ENCODE results near the gene EPM2AIP1. TPM values are rescaled to one million over a fixed set of nuclear protein-coding genes. Genes with fewer than 3 reads are reported as not detected.
A peak's percentile ranks its signal among the peaks of the same experiment; 100 is the strongest.

Gene EPM2AIP1
- total RNA-seq, 1 experiment from 2014 or later, result 11.4 TPM

- Histone ChIP-seq H3K23me2 (ENCODE audit: insufficient read length, low read depth, low read length, poor library complexity, severe bottlenecking) (peaks cover 13% of the 10 kb centered on the region), H3T11ph (ENCODE audit: low read length) (no peak overlapping the region), H4K8ac (replicated peaks; ENCODE audit: insufficient read length, low read depth, low read length) (no peak overlapping the region), H3K4ac (ENCODE audit: low read depth, low read length) (no peak overlapping the region), H4K91ac (ENCODE audit: insufficient read length, low read depth, low read length) (no peak overlapping the region), H4K5ac (ENCODE audit: insufficient read length, low read depth, low read length) (no peak overlapping the region), H3K23ac (ENCODE audit: insufficient read length, low read depth, low read length) (no peak overlapping the region), H2AFZ (ENCODE audit: low read length) (no peak overlapping the region), H3K18ac (ENCODE audit: insufficient read length, low read depth, low read length) (no peak overlapping the region), H3K79me1 (ENCODE audit: insufficient read depth, low read depth, low read length, poor library complexity, severe bottlenecking) (no peaks in the 10 kb centered on the region), H3K27ac (ENCODE audit: insufficient read length, low read depth, low read length) (no peak overlapping the region), H3K56ac (ENCODE audit: insufficient read length, low read depth, low read length) (no peak overlapping the region), H3K9ac (ENCODE audit: extremely low read depth, insufficient read length, low read length) (no peak overlapping the region), H2BK12ac (ENCODE audit: insufficient read length, low read depth, low read length) (no peak overlapping the region), H3K79me2 (ENCODE audit: insufficient read depth, low read length) (no peaks in the 10 kb centered on the region), H4K20me1 (ENCODE audit: control insufficient read depth, insufficient read depth, insufficient read length) (no peaks in the 10 kb centered on the region), H3K4me1 (ENCODE audit: insufficient read depth, low read length) (peaks cover 2% of the 10 kb centered on the region; the same call in 1 of the 2 replicates), H2AK5ac (ENCODE audit: insufficient read length, low read length) (no peak overlapping the region), H2BK120ac (ENCODE audit: low read depth, low read length, poor library complexity, severe bottlenecking) (no peak overlapping the region), H3K9me3 (ENCODE audit: control insufficient read depth, low read depth, low read length) (no peaks in the 10 kb centered on the region), H2BK15ac (ENCODE audit: low read depth, low read length) (no peak overlapping the region), H3K14ac (ENCODE audit: insufficient read depth, low read length) (no peak overlapping the region), H2BK5ac (ENCODE audit: insufficient read length, low read length) (no peak overlapping the region), H3K4me2 (ENCODE audit: insufficient read depth, insufficient read length, low read length) (no peak overlapping the region), H3K27me3 (ENCODE audit: insufficient read depth, low read length) (peaks cover 4% of the 10 kb centered on the region; the same call in 1 of the 2 replicates), H2BK20ac (ENCODE audit: low read depth, low read length, poor library complexity, severe bottlenecking) (no peak overlapping the region)
- TF ChIP-seq, protein P1, sequence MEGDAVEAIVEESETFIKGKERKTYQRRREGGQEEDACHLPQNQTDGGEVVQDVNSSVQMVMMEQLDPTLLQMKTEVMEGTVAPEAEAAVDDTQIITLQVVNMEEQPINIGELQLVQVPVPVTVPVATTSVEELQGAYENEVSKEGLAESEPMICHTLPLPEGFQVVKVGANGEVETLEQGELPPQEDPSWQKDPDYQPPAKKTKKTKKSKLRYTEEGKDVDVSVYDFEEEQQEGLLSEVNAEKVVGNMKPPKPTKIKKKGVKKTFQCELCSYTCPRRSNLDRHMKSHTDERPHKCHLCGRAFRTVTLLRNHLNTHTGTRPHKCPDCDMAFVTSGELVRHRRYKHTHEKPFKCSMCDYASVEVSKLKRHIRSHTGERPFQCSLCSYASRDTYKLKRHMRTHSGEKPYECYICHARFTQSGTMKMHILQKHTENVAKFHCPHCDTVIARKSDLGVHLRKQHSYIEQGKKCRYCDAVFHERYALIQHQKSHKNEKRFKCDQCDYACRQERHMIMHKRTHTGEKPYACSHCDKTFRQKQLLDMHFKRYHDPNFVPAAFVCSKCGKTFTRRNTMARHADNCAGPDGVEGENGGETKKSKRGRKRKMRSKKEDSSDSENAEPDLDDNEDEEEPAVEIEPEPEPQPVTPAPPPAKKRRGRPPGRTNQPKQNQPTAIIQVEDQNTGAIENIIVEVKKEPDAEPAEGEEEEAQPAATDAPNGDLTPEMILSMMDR (conservative IDR thresholded peaks at IDR 0.05), result no peak
- WGBS (ENCODE audit: extremely low coverage, insufficient read length, low lambda C conversion rate), result no CpG with 5 or more reads among the region's 21 CpGs
- peaks cover 43% of the 10 kb centered on the region for H3K27me3 Mint-ChIP-seq (ENCODE audit: low read depth)
- peaks cover 16 to 28% of the 10 kb centered on the region in 2 experiments for H3K4me1 Mint-ChIP-seq
- no peak for DNase-seq
- H3K27ac Mint-ChIP-seq, result no peak overlapping the region
- H3K9me3 Mint-ChIP-seq, result peaks cover 8 to 10% of the 10 kb centered on the region in 2 experiments
- peak overlapping the region in 1 of 2 experiments; percentile 56; a peak in 1 of 5 replicates for H3K4me3 Mint-ChIP-seq
- peaks cover 5 to 12% (median 5%) of the 10 kb centered on the region in 3 experiments for H3K36me3 Mint-ChIP-seq (ENCODE audit: insufficient read depth in 1 of 3, low read depth in 3 of 3)
Measured at GRCh38 chr3:36942638-36943248, 50.2 kb downstream of the EPM2AIP1 start.
